CD4-positive, alpha-beta T cell treated with Interleukin-17A for 1 hour (primary cell): ENCODE data around the gene IFNA8.
A peak's percentile ranks its signal among the peaks of the same experiment; 100 is the strongest.
"Not testable (repeated sequence)": the region's sequence is repeated elsewhere in the genome, so short reads cannot be mapped to it uniquely, and the experiment has no call there.

Experiments
- DNase-seq: peaks from one replicate; pipeline ENCODE4 v3.0.0-alpha.2; 2020

Gene IFNA8

DNA sequence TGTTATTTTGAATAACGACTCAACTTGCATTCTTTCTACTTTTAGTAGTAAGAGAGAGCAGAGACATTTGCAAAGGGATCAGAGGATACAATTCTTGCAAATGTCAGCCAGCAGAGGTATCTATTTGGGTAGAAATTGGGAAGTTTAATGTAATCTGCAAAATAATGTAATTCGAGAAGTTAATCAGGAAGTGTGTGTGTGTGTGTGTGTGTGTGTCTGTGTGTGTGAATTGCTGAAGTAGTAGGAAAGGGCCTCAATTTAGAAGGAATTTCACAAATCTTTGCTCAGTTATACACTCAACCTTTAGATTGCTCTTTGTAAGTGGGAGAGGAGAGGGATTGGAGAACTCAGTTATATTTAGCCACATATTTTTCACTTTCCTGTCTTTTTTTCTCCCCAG lies 20.3 kb downstream of the IFNA8 start:
- DNase-seq = no peak

DNA sequence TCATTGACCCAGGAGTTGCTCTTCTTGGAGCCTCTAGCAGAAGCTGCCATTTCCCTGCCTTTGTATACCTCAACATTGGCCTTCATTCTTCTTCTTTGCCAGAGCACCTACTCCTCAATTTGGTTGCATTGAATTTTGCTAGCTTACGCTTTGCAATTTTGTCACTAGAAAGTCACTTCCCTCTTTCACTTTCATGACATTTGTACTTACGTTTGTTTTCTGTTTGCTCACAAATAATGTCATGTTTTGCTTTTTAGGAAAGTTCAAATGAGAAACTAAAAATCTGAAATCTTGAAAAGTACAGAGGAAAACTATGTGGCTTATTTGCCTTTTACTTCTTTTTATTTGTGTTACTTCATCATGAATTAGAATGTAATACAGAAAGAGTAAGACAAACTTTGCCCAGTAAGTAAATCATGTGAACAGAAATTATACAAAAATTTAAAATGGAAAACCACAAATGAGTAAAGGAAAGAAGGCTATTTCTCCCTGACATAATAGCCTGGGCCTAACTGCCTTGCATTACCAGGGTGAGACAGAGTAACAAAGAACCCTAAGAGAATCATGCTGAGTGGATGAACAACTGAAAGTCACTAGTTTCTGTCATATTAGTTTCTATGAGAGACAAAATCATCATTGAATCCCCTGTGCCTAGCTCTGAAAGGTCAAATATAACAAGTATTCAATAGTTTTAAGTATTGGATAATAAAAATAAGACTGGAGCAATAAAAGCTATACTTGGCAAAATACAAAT lies 23.9 kb downstream of the IFNA8 start:
- DNase-seq = no peak

DNA sequence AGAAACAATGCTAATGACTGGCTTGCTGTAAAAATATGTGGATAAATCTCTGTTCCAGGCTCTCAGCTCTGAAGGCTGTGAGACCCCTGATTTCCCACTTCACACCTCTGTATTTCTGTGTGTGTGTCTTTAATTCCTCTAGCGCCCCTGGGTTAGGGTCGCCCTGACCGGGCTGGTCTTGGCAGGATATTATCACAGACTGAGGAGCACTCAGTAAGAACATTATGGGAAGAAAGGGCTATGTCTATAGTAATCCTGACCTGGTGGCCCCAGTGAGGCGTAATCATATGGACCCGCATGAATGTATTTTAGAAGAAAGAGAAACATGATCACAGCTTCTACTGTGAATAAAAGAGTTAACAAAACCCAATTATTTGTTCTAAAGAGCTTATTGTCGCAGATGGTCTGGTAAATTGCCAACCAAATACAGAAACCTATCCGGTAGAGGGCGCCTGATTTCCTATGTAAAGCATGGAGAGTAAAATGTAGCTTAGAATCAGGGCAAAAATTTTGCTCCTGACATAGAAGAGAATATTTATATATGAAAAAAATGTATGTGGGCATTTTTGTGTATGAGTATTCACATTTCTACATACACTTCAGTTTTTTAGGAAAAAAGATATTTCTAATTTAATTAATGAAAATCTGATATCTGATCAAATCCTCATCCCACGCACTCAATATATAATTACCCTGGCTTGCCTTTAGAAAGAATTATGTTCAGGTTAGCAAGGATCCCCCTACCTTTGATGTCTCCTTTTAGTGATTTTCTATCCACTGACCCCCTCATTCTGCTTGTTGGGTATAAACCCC lies 25.5 kb downstream of the IFNA8 start:
- DNase-seq = peak; percentile 54

DNA sequence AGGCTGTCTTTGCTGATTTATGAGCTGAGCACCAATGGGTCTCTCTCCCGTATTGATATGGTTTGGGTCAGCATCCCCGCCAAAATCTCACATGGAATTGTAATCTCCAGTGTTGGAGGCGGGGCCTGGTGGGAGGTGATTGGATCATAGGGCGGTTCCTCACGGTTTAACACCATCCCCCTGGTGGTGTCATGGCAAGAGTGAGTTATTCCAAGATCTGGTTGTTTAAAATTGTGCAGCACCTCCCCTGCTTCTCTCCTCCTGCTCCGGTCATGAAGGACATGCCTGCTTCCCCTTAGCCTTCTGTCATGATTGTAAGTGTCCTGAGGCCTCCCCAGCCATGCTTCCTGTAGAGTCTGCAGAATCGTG lies 26.1 kb downstream of the IFNA8 start:
- not testable (repeated sequence) for DNase-seq

DNA sequence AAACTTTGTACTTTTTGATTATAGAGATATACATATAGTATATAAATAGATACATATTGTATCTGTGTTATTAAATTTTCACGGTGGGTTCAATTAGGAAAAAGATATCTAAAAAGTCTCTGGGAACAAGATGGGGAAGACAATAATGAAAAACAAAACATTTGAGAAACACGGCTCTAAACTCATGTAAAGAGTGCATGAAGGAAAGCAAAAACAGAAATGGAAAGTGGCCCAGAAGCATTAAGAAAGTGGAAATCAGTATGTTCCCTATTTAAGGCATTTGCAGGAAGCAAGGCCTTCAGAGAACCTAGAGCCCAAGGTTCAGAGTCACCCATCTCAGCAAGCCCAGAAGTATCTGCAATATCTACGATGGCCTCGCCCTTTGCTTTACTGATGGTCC lies 31.2 kb downstream of the IFNA8 start, which contains the start of gene IFNA1:
Gene IFNA1, plus strand, starts transcription at position 301 of the 400 bp plus-strand sequence. Its CDS starts 69 bp downstream, at position 370.
- DNase-seq = no peak

DNA sequence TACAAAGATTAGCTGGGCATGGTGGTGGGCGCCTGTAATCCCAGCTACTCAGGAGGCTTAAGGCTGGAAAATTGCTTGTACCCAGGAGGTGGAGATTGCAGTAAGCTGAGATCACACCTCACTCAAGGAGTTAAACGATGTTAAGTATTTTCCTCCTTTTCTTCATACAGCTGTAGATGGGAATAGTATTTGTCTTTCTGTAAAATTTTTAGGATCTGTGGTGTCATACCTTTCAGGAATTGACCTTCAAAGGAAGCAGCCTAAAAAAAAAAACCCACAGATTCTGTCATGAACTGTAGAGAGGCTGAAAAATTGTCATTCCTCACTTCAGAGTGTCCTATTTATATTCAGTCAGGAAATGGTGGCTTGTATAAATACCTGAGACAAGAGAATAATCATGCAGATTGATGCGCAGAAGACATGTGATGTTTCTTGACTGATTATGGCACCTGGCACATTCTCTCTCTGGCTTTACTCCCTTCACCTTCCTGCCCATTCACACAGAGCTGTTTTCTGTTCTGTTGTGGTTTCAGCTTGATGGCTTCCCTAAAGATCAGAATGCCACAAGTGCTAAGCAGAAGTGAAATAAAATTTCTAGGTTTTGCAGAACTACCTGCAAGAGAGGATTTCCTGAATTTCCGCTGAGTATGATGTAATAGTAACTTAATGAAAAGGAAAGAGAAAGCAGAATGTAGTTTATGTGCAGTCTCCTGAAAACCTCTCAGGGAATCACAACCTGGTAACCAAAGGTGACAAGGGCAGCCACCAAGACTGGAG lies 35.1 kb downstream of the IFNA8 start:
- DNase-seq = peak; percentile 68

DNA sequence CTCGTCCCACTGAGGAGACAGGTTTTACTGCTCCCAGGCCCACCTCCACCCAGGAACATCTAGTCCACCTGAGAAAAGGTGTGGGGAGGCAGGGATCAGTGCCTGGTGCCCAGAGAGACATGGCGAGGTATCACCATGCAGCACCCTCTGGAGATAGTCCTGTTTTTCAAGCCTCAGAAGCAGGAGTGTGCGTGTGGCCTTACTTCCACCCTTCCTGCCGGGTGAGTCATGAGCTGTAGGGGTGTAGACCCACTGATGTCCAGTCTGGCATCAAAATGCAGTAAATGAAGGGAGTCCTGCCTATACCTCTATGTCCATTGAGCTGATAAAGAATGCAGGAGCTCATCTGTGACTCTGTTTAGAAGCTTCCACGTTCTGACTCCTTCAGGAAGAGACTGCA lies 40.4 kb downstream of the IFNA8 start:
- not testable (repeated sequence) for DNase-seq

DNA sequence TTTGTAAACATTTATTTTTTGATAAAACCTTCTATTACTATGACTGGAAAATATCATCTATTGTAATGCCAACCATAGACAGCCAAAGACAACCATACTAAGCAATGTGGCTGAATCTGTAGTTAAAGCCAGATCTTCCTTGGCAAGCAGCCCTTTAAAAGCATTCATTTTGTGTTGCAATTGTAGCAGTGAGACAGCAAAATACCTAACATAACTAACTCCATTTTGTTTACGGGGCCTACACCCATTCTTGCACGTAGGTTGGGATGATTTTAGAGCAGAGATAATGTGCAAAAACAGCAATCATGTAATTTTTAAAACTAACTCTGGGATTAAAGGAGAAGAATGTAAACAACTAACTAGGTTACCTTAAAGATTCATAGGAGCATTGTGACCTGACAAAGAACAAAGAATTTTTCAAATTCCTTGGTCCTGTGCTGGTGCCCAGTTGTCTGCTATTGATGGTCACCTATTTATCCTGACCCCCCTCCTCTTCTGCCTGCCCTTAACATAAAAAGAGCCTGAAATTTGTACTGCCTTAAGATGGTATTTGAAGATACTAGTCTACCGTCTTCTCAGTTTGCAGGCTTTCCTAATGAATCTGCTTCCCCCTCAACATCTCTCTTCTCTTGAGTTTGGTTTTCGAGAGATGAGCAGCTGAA lies 41.9 kb downstream of the IFNA8 start:
- DNase-seq = no peak

DNA sequence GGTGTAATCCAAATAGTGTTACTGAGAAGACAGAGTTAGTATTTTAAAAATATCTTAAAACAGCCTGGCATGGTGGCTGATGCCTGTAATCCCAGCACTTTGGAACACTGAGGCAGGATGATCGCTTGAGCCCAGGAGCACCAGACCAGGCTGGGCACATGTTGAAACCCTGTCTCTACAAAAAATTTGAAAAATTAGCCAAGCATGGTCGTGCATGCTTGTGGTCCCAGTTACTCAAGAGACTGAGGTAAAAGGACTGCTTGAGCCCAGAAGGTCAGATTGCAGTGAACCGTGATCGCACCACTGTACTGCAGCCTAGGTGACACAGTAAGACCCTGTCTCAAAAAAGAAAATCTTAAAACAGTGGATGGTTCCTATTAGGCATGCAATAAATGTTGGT lies 43.8 kb downstream of the IFNA8 start:
- DNase-seq = no peak

DNA sequence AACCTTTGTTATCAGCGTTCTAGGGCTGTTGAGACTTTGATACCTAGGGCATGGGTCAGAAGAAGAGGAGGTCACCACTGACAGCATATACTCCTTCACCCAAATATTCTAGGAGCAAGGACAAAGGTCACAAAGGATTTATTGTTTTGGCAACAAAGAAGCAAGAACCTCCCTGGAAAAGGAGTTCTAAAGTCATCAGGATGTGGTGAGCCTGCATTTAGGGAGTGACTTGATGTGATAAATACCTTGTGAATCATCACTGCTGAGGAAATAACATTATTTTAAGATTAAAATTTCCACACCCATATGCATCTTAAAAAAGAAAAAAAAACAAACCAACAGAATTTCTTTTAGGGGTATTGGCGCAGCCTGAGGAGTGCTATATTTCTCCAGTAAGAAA lies 45.2 kb downstream of the IFNA8 start:
- DNase-seq = no peak

DNA sequence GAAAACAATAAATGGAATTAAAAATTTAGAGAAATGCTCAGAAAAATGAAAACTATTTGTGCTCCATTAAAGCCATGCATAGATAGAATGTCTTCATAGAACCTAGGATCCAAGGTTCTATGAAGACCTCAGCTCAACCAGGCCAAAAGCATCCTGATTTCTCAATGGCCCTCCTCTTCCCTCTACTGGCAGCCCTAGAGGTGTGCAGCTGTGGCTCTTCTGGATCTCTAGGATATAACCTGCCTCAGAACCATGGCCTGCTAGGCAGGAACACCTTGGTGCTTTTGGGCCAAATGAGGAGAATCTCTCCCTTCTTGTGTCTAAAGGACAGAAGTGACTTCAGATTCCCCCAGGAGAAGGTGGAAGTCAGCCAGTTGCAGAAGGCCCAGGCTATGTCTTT lies 46.4 kb downstream of the IFNA8 start:
- DNase-seq = peak; percentile 50
